ENCODE measurements around the gene ALDH1L1.
A peak's percentile ranks its signal among the peaks of the same experiment; 100 is the strongest.
"Not testable (repeated sequence)": the region's sequence is repeated elsewhere in the genome, so short reads cannot be mapped to it uniquely, and the experiment has no call there.

ALDH1L1 gene

GRCh38 chr3:126081618-126082361 lies 98.6 kb downstream of the ALDH1L1 start:
- DNase-seq, result peak; percentile 27

GRCh38 chr3:126080970-126081369 lies 99.4 kb downstream of the ALDH1L1 start:
- no peak for DNase-seq

GRCh38 chr3:126078866-126079265 lies 101.5 kb downstream of the ALDH1L1 start:
- no peak for DNase-seq

GRCh38 chr3:126077754-126078153 lies 102.6 kb downstream of the ALDH1L1 start:
- no peak for DNase-seq

DNA sequence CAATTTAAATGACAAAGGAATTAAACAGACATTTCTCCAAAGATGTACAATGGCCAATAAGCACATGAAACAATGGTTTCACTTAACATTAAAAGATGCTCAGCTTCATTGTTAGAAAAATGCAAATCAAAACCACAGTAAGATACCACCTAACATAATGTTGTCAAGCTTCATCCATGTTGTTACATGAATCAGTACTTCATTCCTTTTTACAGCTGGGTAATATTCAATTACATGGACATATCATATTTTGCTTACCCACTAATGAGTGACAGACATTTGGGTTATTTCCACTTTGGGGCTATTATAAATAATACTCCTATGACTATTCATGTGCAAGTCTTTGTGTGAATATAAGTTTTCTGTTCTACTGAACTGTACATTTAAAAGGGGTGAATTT lies 104.2 kb downstream of the ALDH1L1 start:
- DNase-seq, result no peak

DNA sequence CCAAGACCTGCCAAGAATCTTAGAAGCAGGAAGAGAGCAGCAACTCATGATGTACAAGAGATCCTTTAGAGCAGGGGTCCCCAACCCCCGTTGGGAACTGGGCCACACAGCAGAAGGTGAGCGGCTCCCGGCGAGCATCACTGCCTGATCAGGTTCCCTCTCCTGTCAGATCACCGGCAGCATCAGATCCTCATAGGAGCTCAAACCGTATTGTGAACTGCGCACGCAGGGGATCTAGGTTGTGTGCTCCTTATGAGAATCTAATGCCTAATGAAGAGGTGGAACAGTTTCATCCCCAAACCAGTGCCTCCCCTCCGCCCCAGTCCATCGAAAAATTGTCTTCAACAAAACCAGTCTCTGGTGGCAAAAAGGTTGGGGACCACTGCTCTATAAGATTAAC lies 110.2 kb downstream of the ALDH1L1 start:
- DNase-seq, result no peak

- no peak for DNase-seq
These were observed 112.4 kb downstream of the ALDH1L1 start for GRCh38 chr3:126067959-126068358.

- DNase-seq, result not testable (repeated sequence)
These were observed 113.7 kb downstream of the ALDH1L1 start for GRCh38 chr3:126066676-126067075.

GRCh38 chr3:126065876-126066275 lies 114.5 kb downstream of the ALDH1L1 start:
- no peak for DNase-seq

DNA sequence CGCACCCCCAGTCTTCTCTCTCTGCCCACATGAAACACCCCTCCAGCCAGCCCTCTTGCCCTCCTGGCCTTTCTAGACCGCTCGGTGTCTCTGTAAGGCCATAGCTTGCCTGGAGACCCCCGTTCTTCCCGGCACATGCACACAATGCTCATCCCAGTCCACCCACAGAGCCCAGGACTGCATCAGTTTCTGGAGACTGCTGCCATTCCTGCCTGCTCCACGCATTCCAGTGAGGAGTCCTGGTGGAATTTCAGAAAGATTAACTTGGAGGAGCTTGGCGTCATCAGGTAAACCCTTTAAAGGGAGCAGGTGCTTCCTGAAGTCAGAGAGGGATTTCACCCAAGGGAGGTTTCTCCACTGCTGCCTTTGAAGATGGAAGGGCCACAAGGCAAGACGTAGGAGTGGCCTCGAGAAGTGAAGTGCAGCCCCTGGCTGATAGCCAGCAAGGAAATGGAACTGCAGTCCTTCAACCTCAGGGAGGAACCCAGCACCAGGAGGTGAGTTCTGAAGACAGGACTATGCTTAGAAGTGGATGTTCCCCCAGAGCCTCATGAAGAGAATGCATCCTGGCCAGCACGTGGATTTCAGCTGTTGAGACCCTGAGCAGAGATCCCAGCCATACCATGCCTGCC lies 115.6 kb downstream of the ALDH1L1 start:
- DNase-seq, result no peak

DNA sequence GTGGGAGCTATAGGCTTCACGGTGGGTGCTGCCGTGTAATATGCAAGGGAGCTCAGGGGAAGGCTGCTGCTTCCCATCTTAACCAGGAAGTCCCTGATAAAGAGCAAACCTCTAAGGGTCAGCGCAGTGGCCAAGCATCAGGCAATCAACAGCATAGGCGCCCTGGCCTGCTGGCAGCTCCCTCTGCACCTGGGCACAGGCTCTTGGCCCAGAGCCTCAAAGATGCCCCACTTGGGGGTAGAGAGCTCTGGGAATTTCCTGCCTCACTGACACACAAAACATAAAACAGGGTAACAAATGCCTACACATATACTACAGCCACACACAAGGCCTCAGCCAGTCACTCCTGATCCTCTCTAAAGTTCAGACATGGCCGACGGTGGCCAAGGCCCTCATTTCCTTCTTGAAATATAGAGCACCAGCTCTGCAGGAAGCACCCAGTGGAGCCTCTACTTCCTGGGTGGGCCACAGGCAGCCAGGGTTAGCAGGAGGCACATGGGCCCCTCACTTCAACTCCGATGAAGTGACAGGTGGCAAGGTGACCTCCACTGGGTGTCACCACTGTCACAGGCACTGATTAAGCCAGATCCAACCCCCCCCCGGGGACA lies 116.9 kb downstream of the ALDH1L1 start:
- DNase-seq, result no peak

DNA sequence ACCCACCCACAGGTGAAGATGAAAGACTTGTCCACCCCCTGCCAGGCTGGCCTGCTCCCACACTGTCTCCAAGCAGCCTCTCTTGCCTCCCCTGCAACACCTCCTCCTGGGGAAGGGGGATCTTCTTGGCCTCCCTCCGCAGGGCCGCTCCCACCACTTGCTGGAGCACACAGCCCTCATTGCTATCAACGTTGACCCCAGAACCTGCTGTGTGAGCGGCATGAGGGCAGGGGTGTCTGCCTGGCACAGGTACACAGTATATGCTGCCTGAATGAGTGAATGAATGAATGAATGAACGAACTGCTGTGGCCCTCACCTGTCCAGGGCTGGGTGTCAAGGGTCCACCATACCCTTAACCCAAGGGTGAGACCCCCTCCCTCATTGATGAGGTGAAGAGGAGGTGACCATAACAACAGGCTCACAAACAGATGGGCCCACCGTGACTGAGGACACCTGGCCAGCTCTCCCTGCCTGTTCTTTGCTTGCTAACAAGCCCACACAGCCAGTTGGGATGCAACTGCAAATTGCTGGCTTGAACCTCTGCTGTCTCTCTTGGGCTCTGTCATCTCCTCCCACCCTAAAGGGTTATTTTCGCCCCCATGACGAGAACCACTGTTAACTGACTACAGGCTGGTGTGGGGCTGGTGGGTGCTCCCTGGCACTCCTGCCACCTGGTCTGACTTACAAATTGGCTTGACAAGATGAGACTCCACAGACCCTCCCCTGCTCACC lies 118.9 kb downstream of the ALDH1L1 start:
- no peak for DNase-seq

- DNase-seq, result no peak
These were observed 119.7 kb downstream of the ALDH1L1 start for GRCh38 chr3:126060613-126061145.

- DNase-seq, result no peak
These were observed 121.7 kb downstream of the ALDH1L1 start for GRCh38 chr3:126058666-126059065.

DNA sequence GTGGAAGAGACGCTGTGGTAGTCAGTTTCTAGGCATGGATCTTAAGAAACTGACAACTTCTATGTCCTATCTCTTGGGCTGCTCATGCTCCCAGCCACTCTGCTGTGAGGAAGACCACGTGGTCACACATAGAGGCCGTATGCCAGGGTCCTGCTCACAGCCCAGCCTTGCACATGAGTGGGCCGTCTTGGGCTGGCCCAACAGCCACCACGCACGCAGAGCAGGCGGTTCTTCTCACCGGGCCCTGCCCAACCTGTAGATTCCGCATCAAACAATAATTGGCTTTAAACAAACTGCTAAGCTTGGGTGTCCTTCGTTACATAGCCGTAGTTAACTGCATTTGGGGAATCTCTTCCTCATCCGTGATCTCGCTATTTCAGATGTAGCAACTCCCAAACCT lies 122.5 kb downstream of the ALDH1L1 start:
- DNase-seq, result no peak

GRCh38 chr3:126057501-126057819 lies 122.9 kb downstream of the ALDH1L1 start:
- DNase-seq, result no peak

- DNase-seq, result no peak
These were observed 123.5 kb downstream of the ALDH1L1 start for GRCh38 chr3:126056681-126057500.

- no peak for DNase-seq
These were observed 124.3 kb downstream of the ALDH1L1 start for GRCh38 chr3:126056088-126056487.

DNA sequence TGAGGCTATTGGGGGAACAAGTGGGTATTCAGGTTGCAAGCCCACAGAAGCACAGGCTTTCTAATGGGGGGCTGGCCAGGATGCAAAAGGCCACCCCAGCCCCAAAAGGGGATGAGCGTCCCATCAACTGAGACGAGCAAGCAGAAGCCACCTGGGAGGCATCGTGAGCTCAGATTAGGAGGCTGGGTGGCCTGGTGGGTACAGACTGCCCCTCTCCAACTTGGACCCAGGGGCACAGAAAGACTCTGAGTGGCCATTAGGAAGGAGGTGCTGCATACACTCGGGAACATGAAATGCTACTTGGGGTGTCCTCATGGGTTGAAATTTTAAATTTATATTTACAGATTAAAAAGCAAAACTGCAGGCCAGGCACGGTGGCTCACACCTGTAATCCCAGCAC lies 125.5 kb downstream of the ALDH1L1 start:
- DNase-seq, result no peak

DNA sequence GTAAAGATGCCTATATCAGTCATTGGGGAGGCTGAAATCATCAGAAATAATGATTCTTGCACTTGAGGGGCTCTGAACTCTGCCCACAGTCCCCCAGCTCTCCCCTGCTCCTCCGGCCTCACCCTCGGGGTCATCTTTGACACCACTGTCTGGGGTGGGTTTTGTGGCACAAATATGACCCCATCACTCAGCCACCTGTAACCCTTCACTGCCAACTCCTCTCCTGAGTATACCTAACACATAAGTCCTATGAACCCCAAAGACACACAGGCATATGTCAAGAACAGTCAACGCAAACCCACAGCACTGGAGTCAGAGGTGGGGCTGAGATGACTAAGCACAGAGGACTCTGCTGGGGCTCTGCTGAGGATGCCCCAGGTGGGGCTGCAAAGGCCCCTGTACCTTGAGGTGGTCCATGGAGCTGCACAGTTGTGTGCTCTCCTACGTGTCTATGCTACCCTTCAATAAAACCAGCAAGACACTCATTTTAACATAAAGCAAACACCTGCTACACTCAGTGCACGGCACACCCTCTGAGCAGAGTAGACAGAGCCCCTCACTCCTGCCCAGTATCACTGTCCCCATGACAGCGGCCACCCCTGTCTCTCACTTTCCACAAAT lies 126.3 kb downstream of the ALDH1L1 start:
- DNase-seq, result no peak

Measured in HCEC 1CT (cell line).